WTC11 (cell line): ENCODE measurements around the gene CDH13. TPM values are rescaled to one million over a fixed set of nuclear protein-coding genes. Genes with fewer than 3 reads are reported as not detected.

ENCODE experiments used
- ATAC-seq: fragments of 200-7000 bp; cut with Tn5 transposase; 2 replicates; pipeline ENCODE4 v1.10.0; 2021; ENCODE audit warnings: mild to moderate bottlenecking, moderate library complexity
- CTCF ChIA-PET: fragments of 300-600 bp; sonication (Branson Sonifier 250); formaldehyde crosslinking; loops from one replicate; lab custom pipeline; 2021; ENCODE audit warnings: antibody characterized with exemption; lab: Charles Lee
- POLR2A ChIA-PET: fragments of 350-600 bp; sonication (Branson Sonifier 250); formaldehyde crosslinking; loops from one replicate; lab custom pipeline; 2021; ENCODE audit warnings: antibody characterized with exemption; lab: Charles Lee
- DNase-seq: peaks from one replicate; pipeline ENCODE4 v3.0.0; 2021; ENCODE audit warnings: low spot score
- H3K27ac Mint-ChIP-seq: 2 replicates; pipeline ENCODE4 v1.8.0; 2021; ENCODE audit warnings: mixed read lengths
- H3K27me3 Mint-ChIP-seq: 2 replicates; pipeline ENCODE4 v1.8.0; 2021; ENCODE audit warnings: low read depth, mild to moderate bottlenecking, moderate library complexity, mixed read lengths
- H3K36me3 Mint-ChIP-seq: 2 replicates; pipeline ENCODE4 v1.8.0; 2021; ENCODE audit warnings: mixed read lengths
- H3K4me1 Mint-ChIP-seq: 2 replicates; pipeline ENCODE4 v1.8.0; 2022; ENCODE audit warnings: mixed read lengths
- H3K4me3 Mint-ChIP-seq: 2 replicates; pipeline ENCODE4 v1.8.0; 2021; ENCODE audit warnings: mild to moderate bottlenecking, moderate library complexity, mixed read lengths
- H3K9me3 Mint-ChIP-seq: 2 replicates; pipeline ENCODE4 v1.8.0; 2021; ENCODE audit warnings: mixed read lengths
- AR ChIP-seq: fragments of 250-450 bp; sonication (Bioruptor Pico); IDR thresholded peaks from 2 replicates; pipeline ENCODE4 v1.9.0; 2021; ENCODE audit warnings: mild to moderate bottlenecking
- ATF6 ChIP-seq: sonication (generic); formaldehyde crosslinking; IDR thresholded peaks from 2 replicates; pipeline ENCODE4 v1.8.1; 2023; ENCODE audit warnings: mild to moderate bottlenecking, missing genetic modification reagents
- E2F5 ChIP-seq: sonication (generic); formaldehyde crosslinking; IDR thresholded peaks from 2 replicates; pipeline ENCODE4 v1.8.1; 2022; ENCODE audit warnings: mild to moderate bottlenecking, moderate library complexity, missing genetic modification reagents
- ETV6 ChIP-seq: sonication (generic); formaldehyde crosslinking; IDR thresholded peaks from 2 replicates; pipeline ENCODE4 v1.8.1; 2022; ENCODE audit warnings: mild to moderate bottlenecking, missing genetic modification reagents
- GABPB1 ChIP-seq: sonication (generic); formaldehyde crosslinking; IDR thresholded peaks from 2 replicates; pipeline ENCODE4 v1.8.1; 2023; ENCODE audit warnings: mild to moderate bottlenecking, missing genetic modification reagents
- GRHL2 ChIP-seq: fragments of 250-450 bp; sonication (Bioruptor Pico); IDR thresholded peaks from 2 replicates; pipeline ENCODE4 v1.8.0; 2022; ENCODE audit warnings: mild to moderate bottlenecking, moderate library complexity; ENCODE audit not compliant: insufficient replicate concordance, severe bottlenecking
- NR1H2 ChIP-seq: sonication (generic); formaldehyde crosslinking; IDR thresholded peaks from 2 replicates; pipeline ENCODE4 v1.9.0; 2021; ENCODE audit warnings: mild to moderate bottlenecking, moderate library complexity, missing genetic modification reagents
- NR3C1 ChIP-seq: sonication (generic); formaldehyde crosslinking; conservative IDR thresholded peaks from 2 replicates; pipeline ENCODE4 v1.8.1; 2023; ENCODE audit warnings: low read depth, mild to moderate bottlenecking, missing genetic modification reagents
- PRRX2 ChIP-seq: fragments of 250-450 bp; sonication (Bioruptor Pico); IDR thresholded peaks from 2 replicates; pipeline ENCODE4 v1.8.0; 2021; ENCODE audit warnings: mild to moderate bottlenecking
- RORB ChIP-seq: fragments of 250-450 bp; sonication (Bioruptor Pico); IDR thresholded peaks from 2 replicates; pipeline ENCODE4 v1.9.0; 2021; ENCODE audit warnings: mild to moderate bottlenecking
- TCF7 ChIP-seq: sonication (generic); formaldehyde crosslinking; IDR thresholded peaks from 2 replicates; pipeline ENCODE4 v1.8.0; 2022; ENCODE audit warnings: mild to moderate bottlenecking, low read depth, missing genetic modification reagents, moderate library complexity
- TEAD1 ChIP-seq: sonication (generic); formaldehyde crosslinking; IDR thresholded peaks from 2 replicates; pipeline ENCODE4 v1.8.0; 2022; ENCODE audit warnings: mild to moderate bottlenecking, missing genetic modification reagents
- TP53 ChIP-seq: sonication (generic); formaldehyde crosslinking; IDR thresholded peaks from 2 replicates; pipeline ENCODE4 v1.8.1; 2023; ENCODE audit warnings: mild to moderate bottlenecking, missing genetic modification reagents
- USF2 ChIP-seq: sonication (generic); formaldehyde crosslinking; IDR thresholded peaks from 2 replicates; pipeline ENCODE4 v1.8.1; 2023; ENCODE audit warnings: mild to moderate bottlenecking, missing genetic modification reagents, moderate library complexity
- ZNF317 ChIP-seq: sonication (generic); formaldehyde crosslinking; IDR thresholded peaks from 2 replicates; pipeline ENCODE4 v1.8.1; 2023; ENCODE audit warnings: low read depth, mild to moderate bottlenecking, moderate library complexity, missing genetic modification reagents, borderline replicate concordance
- ZNF423 ChIP-seq: fragments of 250-450 bp; sonication (Bioruptor Pico); IDR thresholded peaks from 2 replicates; pipeline ENCODE4 v2.1.2; 2022; ENCODE audit warnings: mild to moderate bottlenecking, moderate library complexity
- ZNF425 ChIP-seq: fragments of 250-450 bp; sonication (Bioruptor Pico); conservative IDR thresholded peaks from 2 replicates; pipeline ENCODE4 v1.9.0; 2021; ENCODE audit warnings: mild to moderate bottlenecking
- total RNA-seq: library from RNA; stranded (reverse); gene quantifications from 3 replicates; pipeline ENCODE4 v1.2.3, GENCODE V29; 2021

CDH13 gene
- total RNA-seq, 1 experiment from 2014 or later: 0.81 TPM

GRCh38 chr16:82646504-82646903 lies 19.7 kb downstream of the CDH13 start (continued):
- TF ChIP-seq AR (CRISPR knock-in tag) (no peak), E2F5 (CRISPR knock-in tag) (no peak), TP53 (CRISPR knock-in tag) (no peak), ATF6 (no peak), ETV6 (CRISPR knock-in tag) (no peak)
- TF ChIP-seq, all 79 proteins: peak for 0

- DNase-seq (no peak), ATAC-seq (no peak)
- no peaks in the 10 kb centered on the region for H3K9me3 Mint-ChIP-seq
- H3K4me1 Mint-ChIP-seq: peaks cover 5% of the 10 kb centered on the region
- H3K36me3 Mint-ChIP-seq: no peaks in the 10 kb centered on the region
- ChIA-PET POLR2A (no interaction called here), CTCF (no interaction called here)
- no peaks in the 10 kb centered on the region; the same call in 1 of the 2 replicates for H3K27me3 Mint-ChIP-seq
- no peak for TF ChIP-seq TCF7 (CRISPR knock-in tag)
- TF ChIP-seq GABPB1: no peak
- no peak for TF ChIP-seq GRHL2 (CRISPR knock-in tag)
- no peak overlapping the region for H3K27ac Mint-ChIP-seq
- H3K4me3 Mint-ChIP-seq: no peak overlapping the region
Observed at GRCh38 chr16:82649766-82650165, 23.0 kb downstream of the CDH13 start.

GRCh38 chr16:82650804-82651203 lies 24.0 kb downstream of the CDH13 start:
- POLR2A ChIA-PET: no interaction called here
- DNase-seq (no peak), ATAC-seq (no peak)
- H3K36me3 Mint-ChIP-seq: no peaks in the 10 kb centered on the region
- CTCF ChIA-PET: no interaction called here
- H3K9me3 Mint-ChIP-seq: no peaks in the 10 kb centered on the region
- no peak for TF ChIP-seq NR3C1 (CRISPR knock-in tag)
- no peak for TF ChIP-seq ZNF317 (CRISPR knock-in tag)
- peaks cover 7% of the 10 kb centered on the region for H3K4me1 Mint-ChIP-seq
- no peak overlapping the region for H3K27ac Mint-ChIP-seq
- H3K27me3 Mint-ChIP-seq: no peaks in the 10 kb centered on the region; the same call in 1 of the 2 replicates
- no peak overlapping the region for H3K4me3 Mint-ChIP-seq

- no peaks in the 10 kb centered on the region; the same call in 1 of the 2 replicates for H3K27me3 Mint-ChIP-seq
- DNase-seq (no peak), ATAC-seq (no peak)
- ChIA-PET CTCF (interaction anchor here (2.2 kb wide), 1 partner anchor 12 kb away, joined by 9 read pairs; no protein-coding TSS in a partner anchor), POLR2A (no interaction called here)
- H3K4me1 Mint-ChIP-seq: peaks cover 11% of the 10 kb centered on the region
- H3K4me3 Mint-ChIP-seq: no peak overlapping the region
- no peak overlapping the region for H3K27ac Mint-ChIP-seq
- no peaks in the 10 kb centered on the region for H3K9me3 Mint-ChIP-seq
- no peaks in the 10 kb centered on the region for H3K36me3 Mint-ChIP-seq
- TF ChIP-seq PRRX2 (CRISPR knock-in tag) (no peak), ZNF425 (CRISPR knock-in tag) (no peak), RORB (CRISPR knock-in tag) (no peak), USF2 (CRISPR knock-in tag) (no peak), ZNF423 (CRISPR knock-in tag) (no peak), NR1H2 (CRISPR knock-in tag) (no peak), TEAD1 (CRISPR knock-in tag) (no peak)
Observed at GRCh38 chr16:82651921-82652601, 25.3 kb downstream of the CDH13 start.
